Mesothelial cell of epicardium (in vitro differentiated cells): Measurements from ENCODE around the gene LYG2. TPM values are rescaled to one million over a fixed set of nuclear protein-coding genes. Genes with fewer than 3 reads are reported as not detected.
"Not testable (repeated sequence)": the region's sequence is repeated elsewhere in the genome, so short reads cannot be mapped to it uniquely, and the experiment has no call there.

ENCODE experiments used
- DNase-seq, 2 experiments: peaks; one replicate each; pipeline ENCODE4 v3.0.0; 2021; ENCODE audit warnings: low spot score in 2 of 2; ENCODE audit not compliant: unreplicated experiment in 2 of 2
- H3K27ac Mint-ChIP-seq: 2 replicates; pipeline ENCODE4 v1.8.0; 2021; ENCODE audit warnings: mixed read lengths
- H3K27me3 Mint-ChIP-seq: 2 replicates; pipeline ENCODE4 v1.8.0; 2021; ENCODE audit warnings: low read depth, mixed read lengths
- H3K36me3 Mint-ChIP-seq: 2 replicates; pipeline ENCODE4 v1.8.0; 2021; ENCODE audit warnings: mixed read lengths
- H3K4me1 Mint-ChIP-seq: 2 replicates; pipeline ENCODE4 v1.8.0; 2021; ENCODE audit warnings: mixed read lengths
- H3K4me3 Mint-ChIP-seq: 2 replicates; pipeline ENCODE4 v1.8.0; 2021; ENCODE audit warnings: mild to moderate bottlenecking, moderate library complexity, mixed read lengths
- H3K9me3 Mint-ChIP-seq: 2 replicates; pipeline ENCODE4 v1.8.0; 2021; ENCODE audit warnings: mixed read lengths
- CTCF ChIP-seq: fragments of 200-600 bp; sonication (generic); IDR thresholded peaks from one replicate; pipeline ENCODE4 v1.5.0; 2021; ENCODE audit warnings: antibody characterized with exemption; ENCODE audit not compliant: unreplicated experiment
- total RNA-seq: library from RNA; stranded (reverse); gene quantifications from 3 replicates; pipeline ENCODE4 v1.2.1, GENCODE V29; 2021

LYG2 gene
- total RNA-seq, 1 donor from 2014 or later, result not detected

GRCh38 chr2:99256677-99257076 is 1.2 kb upstream of the LYG2 start:
- no peak for DNase-seq
- no peaks in the 10 kb centered on the region for H3K27me3 Mint-ChIP-seq
- no peak overlapping the region for H3K4me3 Mint-ChIP-seq
- no peak for TF ChIP-seq CTCF
- no peak overlapping the region for H3K27ac Mint-ChIP-seq
- no peaks in the 10 kb centered on the region for H3K4me1 Mint-ChIP-seq
- H3K36me3 Mint-ChIP-seq, result peaks cover 2% of the 10 kb centered on the region
- H3K9me3 Mint-ChIP-seq, result peaks cover 4% of the 10 kb centered on the region

GRCh38 chr2:99249951-99250350 is 5.5 kb downstream of the LYG2 start:
- H3K27ac Mint-ChIP-seq, result no peak overlapping the region

GRCh38 chr2:99242151-99242550 is 13.3 kb downstream of the LYG2 start:
- H3K27ac Mint-ChIP-seq, result no peak overlapping the region
- H3K9me3 Mint-ChIP-seq, result no peaks in the 10 kb centered on the region
- no peak for DNase-seq
- H3K36me3 Mint-ChIP-seq, result peaks cover 2% of the 10 kb centered on the region
- TF ChIP-seq CTCF, result no peak
- no peaks in the 10 kb centered on the region for H3K4me1 Mint-ChIP-seq
- H3K27me3 Mint-ChIP-seq, result no peaks in the 10 kb centered on the region
- H3K4me3 Mint-ChIP-seq, result no peak overlapping the region

More at GRCh38 chr2:99249951-99250350, 5.5 kb downstream of the LYG2 start:
- Mint-ChIP-seq H3K36me3 (peaks cover 6% of the 10 kb centered on the region), H3K4me3 (no peak overlapping the region), H3K4me1 (no peaks in the 10 kb centered on the region), H3K27me3 (no peaks in the 10 kb centered on the region), H3K9me3 (peaks cover 20% of the 10 kb centered on the region)
- no peak for DNase-seq
- TF ChIP-seq CTCF, result no peak

GRCh38 chr2:99240431-99240830 is 15.0 kb downstream of the LYG2 start:
- Mint-ChIP-seq H3K4me3 (no peak overlapping the region), H3K27ac (no peak overlapping the region), H3K4me1 (no peaks in the 10 kb centered on the region), H3K36me3 (no peaks in the 10 kb centered on the region), H3K27me3 (no peaks in the 10 kb centered on the region), H3K9me3 (peaks cover 3% of the 10 kb centered on the region)
- DNase-seq, result no peak
- no peak for TF ChIP-seq CTCF

- H3K4me3 Mint-ChIP-seq, result no peak overlapping the region
- H3K9me3 Mint-ChIP-seq, result peaks cover 19% of the 10 kb centered on the region
- TF ChIP-seq CTCF, result no peak
- no peak overlapping the region for H3K27ac Mint-ChIP-seq
- no peak for DNase-seq
- no peaks in the 10 kb centered on the region for H3K27me3 Mint-ChIP-seq
- H3K4me1 Mint-ChIP-seq, result no peaks in the 10 kb centered on the region
- no peaks in the 10 kb centered on the region for H3K36me3 Mint-ChIP-seq
Measured at GRCh38 chr2:99238599-99238998, 16.9 kb downstream of the LYG2 start.

GRCh38 chr2:99233177-99233576 is 22.3 kb downstream of the LYG2 start:
- not testable (repeated sequence) for H3K27me3 Mint-ChIP-seq, H3K4me1 Mint-ChIP-seq, H3K27ac Mint-ChIP-seq, H3K36me3 Mint-ChIP-seq, H3K4me3 Mint-ChIP-seq, DNase-seq
- peaks cover 58% of the 10 kb centered on the region for H3K9me3 Mint-ChIP-seq
